Type B pancreatic cell (in vitro differentiated cells): Measurements from ENCODE around the gene JOSD1. TPM values are rescaled to one million over a fixed set of nuclear protein-coding genes. Genes with fewer than 3 reads are reported as not detected.

Experiments used
- DNase-seq: peaks from one replicate; pipeline ENCODE4 v3.0.0; 2021; ENCODE audit warnings: mixed read lengths; ENCODE audit not compliant: unreplicated experiment; ENCODE audit errors: extremely low spot score
- H3K27ac Mint-ChIP-seq: 2 replicates; pipeline ENCODE4 v1.8.0; 2021; ENCODE audit warnings: mild to moderate bottlenecking, mixed read lengths
- H3K27me3 Mint-ChIP-seq: 2 replicates; pipeline ENCODE4 v1.8.0; 2021; ENCODE audit warnings: mixed read lengths
- H3K36me3 Mint-ChIP-seq: 2 replicates; pipeline ENCODE4 v1.8.0; 2021; ENCODE audit warnings: mixed read lengths
- H3K4me1 Mint-ChIP-seq: one replicate; pipeline ENCODE4 v1.8.0; 2021; ENCODE audit warnings: mixed read lengths; ENCODE audit not compliant: unreplicated experiment
- H3K4me3 Mint-ChIP-seq: 2 replicates; pipeline ENCODE4 v1.8.0; 2021; ENCODE audit warnings: mild to moderate bottlenecking, mixed read lengths
- H3K9me3 Mint-ChIP-seq: 2 replicates; pipeline ENCODE4 v1.8.0; 2021; ENCODE audit warnings: mixed read lengths
- total RNA-seq: library from RNA; stranded (reverse); gene quantifications from 2 replicates; pipeline ENCODE4 v1.2.1, GENCODE V29; 2021; ENCODE audit warnings: low replicate concordance
- TF ChIP-seq, protein P1 (sequence below): fragments of 200-600 bp; sonication (generic); conservative IDR thresholded peaks from 2 replicates; pipeline ENCODE4 v1.5.0; 2021; ENCODE audit warnings: antibody characterized with exemption, mild to moderate bottlenecking

JOSD1 gene
- total RNA-seq, 1 donor from 2014 or later = 43.4 TPM

DNA sequence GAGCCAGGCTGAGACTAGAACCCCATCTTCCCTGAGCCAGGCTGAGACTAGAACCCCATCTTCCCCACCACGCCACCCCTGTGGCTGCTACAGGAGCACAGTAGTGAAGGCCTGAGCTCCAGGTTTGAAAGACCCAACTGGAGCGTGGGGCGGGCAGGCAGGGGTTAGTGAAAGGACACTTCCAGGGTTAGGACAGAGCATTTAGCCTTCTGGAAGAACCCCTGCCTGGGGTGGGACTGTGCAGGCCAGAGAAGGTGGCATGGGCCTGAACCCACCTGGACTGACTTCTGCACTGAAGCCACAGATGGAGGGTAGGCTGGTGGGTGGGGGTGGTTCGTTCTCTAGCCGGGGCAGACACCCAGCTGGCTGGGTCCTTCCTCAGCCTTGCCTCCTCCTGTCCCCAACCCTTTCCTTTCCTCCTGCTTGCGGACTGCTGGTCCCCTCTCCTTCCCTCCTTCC lies 31.0 kb upstream of the JOSD1 start:
- Mint-ChIP-seq H3K4me1 (peaks cover 3% of the 10 kb centered on the region), H3K27me3 (no peaks in the 10 kb centered on the region), H3K36me3 (peaks cover 3% of the 10 kb centered on the region), H3K27ac (no peak overlapping the region), H3K9me3 (no peaks in the 10 kb centered on the region), H3K4me3 (no peak overlapping the region)
- no peak for DNase-seq
- TF ChIP-seq, protein P1, sequence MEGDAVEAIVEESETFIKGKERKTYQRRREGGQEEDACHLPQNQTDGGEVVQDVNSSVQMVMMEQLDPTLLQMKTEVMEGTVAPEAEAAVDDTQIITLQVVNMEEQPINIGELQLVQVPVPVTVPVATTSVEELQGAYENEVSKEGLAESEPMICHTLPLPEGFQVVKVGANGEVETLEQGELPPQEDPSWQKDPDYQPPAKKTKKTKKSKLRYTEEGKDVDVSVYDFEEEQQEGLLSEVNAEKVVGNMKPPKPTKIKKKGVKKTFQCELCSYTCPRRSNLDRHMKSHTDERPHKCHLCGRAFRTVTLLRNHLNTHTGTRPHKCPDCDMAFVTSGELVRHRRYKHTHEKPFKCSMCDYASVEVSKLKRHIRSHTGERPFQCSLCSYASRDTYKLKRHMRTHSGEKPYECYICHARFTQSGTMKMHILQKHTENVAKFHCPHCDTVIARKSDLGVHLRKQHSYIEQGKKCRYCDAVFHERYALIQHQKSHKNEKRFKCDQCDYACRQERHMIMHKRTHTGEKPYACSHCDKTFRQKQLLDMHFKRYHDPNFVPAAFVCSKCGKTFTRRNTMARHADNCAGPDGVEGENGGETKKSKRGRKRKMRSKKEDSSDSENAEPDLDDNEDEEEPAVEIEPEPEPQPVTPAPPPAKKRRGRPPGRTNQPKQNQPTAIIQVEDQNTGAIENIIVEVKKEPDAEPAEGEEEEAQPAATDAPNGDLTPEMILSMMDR = no peak

DNA sequence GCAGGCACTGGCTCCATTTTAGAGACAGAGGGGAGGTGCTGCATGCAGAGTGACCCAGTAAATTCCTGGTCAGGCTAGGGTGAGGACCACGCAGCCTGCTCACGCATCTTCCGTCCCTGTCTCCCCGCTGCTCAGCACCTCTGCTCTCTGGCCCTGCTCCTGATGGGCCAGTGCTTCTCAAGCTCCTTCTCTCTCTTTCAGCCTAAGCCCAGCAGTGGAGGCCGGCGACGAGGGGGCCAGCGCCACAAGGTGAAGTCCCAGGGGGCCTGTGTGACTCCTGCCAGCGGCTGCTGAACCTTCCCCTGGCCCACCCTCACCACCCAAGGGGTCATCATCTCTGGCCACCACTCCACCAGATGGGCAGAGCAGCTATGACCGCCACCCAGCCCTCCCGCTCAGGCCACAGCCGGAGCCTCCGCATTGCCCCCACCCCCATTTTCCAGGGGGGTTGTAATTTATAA lies 29.7 kb upstream of the JOSD1 start:
- no peak for DNase-seq
- no peak overlapping the region for H3K27ac Mint-ChIP-seq
- no peaks in the 10 kb centered on the region for H3K9me3 Mint-ChIP-seq
- peaks cover 6% of the 10 kb centered on the region for H3K36me3 Mint-ChIP-seq
- TF ChIP-seq, protein P1 = no peak
- H3K27me3 Mint-ChIP-seq = no peaks in the 10 kb centered on the region
- no peak overlapping the region for H3K4me3 Mint-ChIP-seq
- H3K4me1 Mint-ChIP-seq = peaks cover 3% of the 10 kb centered on the region

DNA sequence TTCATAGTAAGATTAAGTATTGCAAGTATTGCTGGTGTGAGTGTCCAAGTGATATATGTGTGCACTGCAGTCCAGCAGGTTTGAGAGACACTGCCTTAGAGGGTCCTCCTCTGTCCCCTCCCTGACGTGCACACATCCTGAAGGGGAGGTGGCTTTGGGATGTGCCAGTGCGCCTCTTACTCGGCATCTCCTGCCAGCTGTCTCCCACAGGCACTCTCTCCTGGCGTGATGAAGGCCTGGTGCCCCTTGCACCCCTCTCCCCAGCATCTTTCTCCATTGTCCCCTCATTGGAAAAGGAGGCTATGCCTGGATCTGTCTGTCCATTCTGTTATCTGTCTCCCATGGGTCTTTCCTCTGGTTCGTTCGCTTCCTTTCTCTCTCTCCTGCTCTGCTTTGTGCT lies 29.2 kb upstream of the JOSD1 start:
- Mint-ChIP-seq H3K36me3 (peaks cover 11% of the 10 kb centered on the region), H3K4me3 (no peak overlapping the region)
- no peak for DNase-seq

DNA sequence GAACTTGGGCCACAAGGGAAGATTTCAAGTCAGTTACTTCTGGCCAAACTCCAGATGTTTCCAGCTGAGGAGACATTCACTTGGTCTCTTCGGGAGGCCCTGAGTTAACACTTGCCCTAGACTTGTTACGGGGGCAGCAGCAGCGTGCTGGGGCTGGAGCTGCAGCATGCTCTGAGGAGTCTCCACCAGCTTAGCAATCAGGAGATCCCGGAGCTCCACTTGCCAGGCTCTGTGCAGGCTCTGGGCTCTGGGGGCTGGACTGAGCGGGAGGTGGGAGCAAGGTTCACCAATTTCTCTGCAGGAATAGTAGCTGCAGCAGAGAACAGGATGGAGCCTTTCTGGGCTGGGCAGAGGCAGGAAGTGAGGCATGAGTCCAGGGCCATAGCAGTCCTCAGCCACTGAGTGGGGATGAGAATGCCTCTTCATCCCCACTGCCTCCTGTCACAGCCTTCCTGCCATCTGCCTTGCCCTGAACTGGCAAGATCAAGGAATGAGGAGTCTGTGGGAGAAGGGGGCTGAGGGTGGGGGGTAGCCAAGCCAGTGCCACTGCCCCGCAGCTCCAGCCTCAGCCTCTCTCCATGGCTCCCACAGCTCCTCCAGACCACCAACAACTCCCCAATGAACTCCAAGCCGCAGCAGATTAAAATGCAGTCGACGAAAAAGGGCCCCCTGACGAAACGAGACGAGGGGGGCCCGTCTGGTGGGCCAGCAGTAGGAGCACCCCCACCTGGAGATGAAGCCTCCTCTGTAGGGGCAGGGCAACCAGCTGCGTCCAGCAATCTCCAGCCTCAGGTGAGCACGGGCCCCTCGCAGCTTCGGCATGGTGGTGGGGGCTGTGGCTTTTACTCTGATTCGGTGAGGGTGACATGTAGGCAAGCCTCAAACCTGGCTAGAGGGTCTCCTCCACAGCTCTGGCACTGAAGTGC lies 28.4 kb upstream of the JOSD1 start:
- peaks cover 14% of the 10 kb centered on the region for H3K36me3 Mint-ChIP-seq
- TF ChIP-seq, protein P1 = no peak
- no peak overlapping the region for H3K27ac Mint-ChIP-seq
- peaks cover 3% of the 10 kb centered on the region for H3K4me1 Mint-ChIP-seq
- H3K9me3 Mint-ChIP-seq = no peaks in the 10 kb centered on the region
- DNase-seq = no peak
- H3K27me3 Mint-ChIP-seq = no peaks in the 10 kb centered on the region
- no peak overlapping the region for H3K4me3 Mint-ChIP-seq

More for the DNA sequence above, 29.2 kb upstream of the JOSD1 start:
- no peaks in the 10 kb centered on the region for H3K9me3 Mint-ChIP-seq
- no peak overlapping the region for H3K27ac Mint-ChIP-seq
- peaks cover 3% of the 10 kb centered on the region for H3K4me1 Mint-ChIP-seq
- H3K27me3 Mint-ChIP-seq = no peaks in the 10 kb centered on the region
- TF ChIP-seq, protein P1 = no peak

DNA sequence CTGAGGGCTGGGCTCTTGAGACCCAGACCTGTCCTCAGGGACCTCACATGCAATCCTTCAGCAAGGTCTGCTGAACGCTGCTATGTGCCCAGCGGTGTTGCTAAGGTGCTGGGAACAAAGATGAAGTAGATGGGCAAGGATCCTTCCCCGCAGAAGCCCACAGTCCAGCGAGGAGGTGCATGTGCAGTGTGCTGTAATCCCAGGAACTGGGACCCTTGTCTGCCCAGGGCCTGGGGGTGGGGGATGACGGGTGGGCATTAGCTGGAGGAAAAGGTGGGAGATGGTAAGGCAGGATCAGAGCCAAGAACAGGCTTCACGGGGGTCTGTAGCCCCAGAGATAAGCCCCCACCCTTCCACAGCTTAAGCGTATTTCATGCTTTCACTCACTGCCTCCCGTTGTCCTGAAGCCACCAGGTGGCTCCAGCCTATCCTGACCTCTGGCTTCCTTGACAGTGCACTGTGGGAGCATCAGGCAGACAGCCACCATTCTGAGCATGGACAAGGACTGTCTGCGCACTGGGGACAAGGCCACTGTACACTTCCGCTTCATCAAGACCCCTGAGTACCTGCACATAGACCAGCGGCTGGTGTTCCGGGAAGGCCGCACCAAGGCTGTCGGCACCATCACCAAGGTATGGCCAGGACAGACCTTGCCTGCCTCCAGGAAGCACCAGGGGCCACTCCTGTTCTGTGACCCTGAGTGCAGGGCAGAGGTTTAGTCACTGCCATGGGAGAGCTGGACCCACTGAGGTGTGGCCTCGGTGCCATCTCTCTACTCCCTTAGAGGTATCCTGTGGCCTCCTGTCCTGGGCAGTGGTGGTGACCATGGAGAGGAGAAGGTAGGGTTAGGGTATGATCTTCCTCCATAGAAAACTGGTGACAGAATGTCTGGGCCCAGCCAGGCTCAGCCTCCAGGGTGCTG lies 27.0 kb upstream of the JOSD1 start:
- Mint-ChIP-seq H3K36me3 (peaks cover 16% of the 10 kb centered on the region), H3K9me3 (no peaks in the 10 kb centered on the region), H3K4me1 (no peaks in the 10 kb centered on the region), H3K4me3 (no peak overlapping the region), H3K27ac (no peak overlapping the region), H3K27me3 (no peaks in the 10 kb centered on the region)
- DNase-seq = no peak
- TF ChIP-seq, protein P1 = no peak
